ENCODE measurements around the gene DPCD. TPM values are rescaled to one million over a fixed set of nuclear protein-coding genes. Genes with fewer than 3 reads are reported as not detected.
A peak's percentile ranks its signal among the peaks of the same experiment; 100 is the strongest.

DPCD gene
- total RNA-seq, 1 donor from 2014 or later, result 18.3 TPM

DNA sequence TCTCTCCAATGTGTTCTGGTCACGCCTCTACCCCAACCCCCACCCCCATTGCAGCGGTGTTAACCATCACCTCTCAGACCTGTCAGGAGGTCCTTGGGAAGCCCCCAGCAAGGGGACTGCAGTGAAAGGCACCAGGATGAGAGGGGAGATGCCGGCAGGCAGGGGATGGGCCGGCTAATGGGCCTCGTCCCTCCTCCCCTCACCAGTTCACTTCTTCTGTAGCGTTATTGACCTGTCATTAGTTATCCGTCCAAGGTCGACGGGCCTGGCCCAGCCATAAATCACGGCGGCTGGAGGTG, 18.8 kb upstream of the DPCD start:
- no peaks in the 10 kb centered on the region for H3K36me3 Mint-ChIP-seq (ENCODE audit: low read depth)
- H3K9me3 Mint-ChIP-seq (ENCODE audit: low read depth), result peaks cover 3% of the 10 kb centered on the region
- no peak overlapping the region for H3K27ac Mint-ChIP-seq (ENCODE audit: unreplicated experiment)
- TF ChIP-seq CTCF (IDR thresholded peaks at IDR 0.05), result no peak
- peaks cover 18% of the 10 kb centered on the region for H3K4me1 Mint-ChIP-seq (ENCODE audit: low read depth)
- H3K27me3 Mint-ChIP-seq (ENCODE audit: low read depth), result peaks cover 20% of the 10 kb centered on the region
- peak; percentile 76 for DNase-seq (ENCODE audit: low spot score)
- H3K4me3 Mint-ChIP-seq (ENCODE audit: unreplicated experiment), result peak overlapping the region; percentile 73

- DNase-seq (ENCODE audit: low spot score), result peak; percentile 78
- peaks cover 3% of the 10 kb centered on the region for H3K9me3 Mint-ChIP-seq (ENCODE audit: low read depth)
- H3K27ac Mint-ChIP-seq (ENCODE audit: unreplicated experiment), result no peak overlapping the region
- H3K27me3 Mint-ChIP-seq (ENCODE audit: low read depth), result peaks cover 20% of the 10 kb centered on the region
- peak; percentile 99 for TF ChIP-seq CTCF (IDR thresholded peaks at IDR 0.05)
- H3K4me3 Mint-ChIP-seq (ENCODE audit: unreplicated experiment), result peak overlapping the region; percentile 73
- H3K36me3 Mint-ChIP-seq (ENCODE audit: low read depth), result no peaks in the 10 kb centered on the region
- H3K4me1 Mint-ChIP-seq (ENCODE audit: low read depth), result peaks cover 18% of the 10 kb centered on the region
Observed at GRCh38 chr10:101569622-101570427, 18.3 kb upstream of the DPCD start.

DNA sequence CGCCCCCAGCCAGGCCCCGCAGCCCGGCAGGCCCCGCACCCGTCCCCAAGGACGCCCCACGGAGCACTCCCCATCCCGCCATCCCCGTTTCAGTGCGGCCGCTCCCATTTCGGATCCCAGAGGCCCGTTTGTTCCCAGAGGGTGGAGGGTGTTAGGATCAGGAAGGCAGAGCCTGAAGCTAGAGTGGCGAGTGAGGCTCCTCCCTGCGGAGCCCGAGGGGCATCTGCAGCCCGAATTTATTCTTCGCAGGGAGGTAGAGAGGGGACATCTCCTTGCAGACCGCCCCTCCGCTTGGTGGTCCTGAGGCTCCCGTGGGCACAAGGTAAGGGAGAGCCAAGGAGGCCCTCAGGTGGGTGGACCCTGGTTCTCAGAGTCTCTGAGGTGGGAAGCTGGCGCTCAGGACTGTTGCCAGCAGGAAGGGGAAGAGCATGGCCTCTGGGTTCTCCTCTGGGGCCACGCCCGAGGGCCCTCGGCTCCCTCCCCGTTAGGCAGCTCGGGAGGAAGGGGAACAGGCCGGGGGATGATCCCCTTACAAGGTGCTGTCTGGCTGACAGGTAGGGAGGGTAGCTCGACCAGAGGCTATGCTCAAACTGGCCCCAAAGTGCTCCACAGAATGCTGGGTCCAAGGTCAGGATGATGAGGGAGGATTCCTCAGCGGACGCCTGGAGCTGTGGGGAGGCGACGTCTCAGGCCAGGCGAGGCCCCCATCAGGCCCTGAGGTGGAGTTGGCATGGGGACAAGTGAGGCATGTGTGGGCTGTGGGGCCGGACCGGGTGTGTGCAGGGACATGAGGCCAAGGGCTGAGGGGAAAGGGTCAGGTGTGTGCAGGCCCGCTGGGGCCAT, 17.5 kb upstream of the DPCD start:
- no peak for TF ChIP-seq CTCF (IDR thresholded peaks at IDR 0.05)
- Mint-ChIP-seq H3K4me3 (ENCODE audit: unreplicated experiment) (peak overlapping the region; percentile 73), H3K27me3 (ENCODE audit: low read depth) (peaks cover 15% of the 10 kb centered on the region), H3K4me1 (ENCODE audit: low read depth) (peaks cover 18% of the 10 kb centered on the region), H3K36me3 (ENCODE audit: low read depth) (no peaks in the 10 kb centered on the region), H3K9me3 (ENCODE audit: low read depth) (peaks cover 3% of the 10 kb centered on the region), H3K27ac (ENCODE audit: unreplicated experiment) (no peak overlapping the region)
- DNase-seq (ENCODE audit: low spot score), result no peak

- H3K36me3 Mint-ChIP-seq (ENCODE audit: low read depth), result no peaks in the 10 kb centered on the region
- peaks cover 11% of the 10 kb centered on the region for H3K27me3 Mint-ChIP-seq (ENCODE audit: low read depth)
- H3K4me3 Mint-ChIP-seq (ENCODE audit: unreplicated experiment), result peak overlapping the region; percentile 73
- no peak for TF ChIP-seq CTCF (IDR thresholded peaks at IDR 0.05)
- DNase-seq (ENCODE audit: low spot score), result no peak
- peaks cover 3% of the 10 kb centered on the region for H3K9me3 Mint-ChIP-seq (ENCODE audit: low read depth)
- H3K27ac Mint-ChIP-seq (ENCODE audit: unreplicated experiment), result no peak overlapping the region
- H3K4me1 Mint-ChIP-seq (ENCODE audit: low read depth), result peaks cover 16% of the 10 kb centered on the region
Observed at GRCh38 chr10:101571271-101571925, 16.7 kb upstream of the DPCD start.

- no peak for DNase-seq (ENCODE audit: low spot score)
- H3K27ac Mint-ChIP-seq (ENCODE audit: unreplicated experiment), result no peak overlapping the region
- TF ChIP-seq CTCF (IDR thresholded peaks at IDR 0.05), result no peak
- peaks cover 7% of the 10 kb centered on the region for H3K27me3 Mint-ChIP-seq (ENCODE audit: low read depth)
- peaks cover 13% of the 10 kb centered on the region for H3K4me1 Mint-ChIP-seq (ENCODE audit: low read depth)
- H3K36me3 Mint-ChIP-seq (ENCODE audit: low read depth), result no peaks in the 10 kb centered on the region
- H3K4me3 Mint-ChIP-seq (ENCODE audit: unreplicated experiment), result no peak overlapping the region
- H3K9me3 Mint-ChIP-seq (ENCODE audit: low read depth), result peaks cover 3% of the 10 kb centered on the region
Observed at GRCh38 chr10:101572126-101572525, 16.0 kb upstream of the DPCD start.

Measured in chondrocyte (in vitro differentiated cells).